ENCODE data around the gene TAF4.

Gene TAF4

GRCh38 chr20:61933951-61934715, 131.5 kb downstream of the TAF4 start:
- H3K36me3 ChIP-seq: no peaks in the 10 kb centered on the region
- H3K27me3 ChIP-seq: no peaks in the 10 kb centered on the region
- H3K9ac ChIP-seq: no peak overlapping the region
- H3K27ac ChIP-seq: no peak overlapping the region
- no peaks in the 10 kb centered on the region; a peak in 1 of 20 replicates for H3K4me1 ChIP-seq
- H4K20me1 ChIP-seq: peaks cover 0 to 32% (median 0%) of the 10 kb centered on the region in 11 experiments; a peak in 3 of 22 replicates
- TF ChIP-seq Cebpa-rat (IDR thresholded peaks at IDR 0.05): no peak
- no peaks in the 10 kb centered on the region for H3K9me3 ChIP-seq (replicated peaks in 1 of 11)
- H3K4me2 ChIP-seq: no peak overlapping the region
- H3K4me3 ChIP-seq: no peak overlapping the region

- no peaks in the 10 kb centered on the region for H3K27me3 ChIP-seq
Observed at GRCh38 chr20:61933481-61933950, 132.2 kb downstream of the TAF4 start.

GRCh38 chr20:61932711-61933480, 132.8 kb downstream of the TAF4 start:
- Histone ChIP-seq H3K4me3 (no peak overlapping the region), H3K4me1 (peaks cover 0 to 6% (median 0%) of the 10 kb centered on the region in 10 experiments; a peak in 4 of 20 replicates), H3K27me3 (no peaks in the 10 kb centered on the region), H4K20me1 (peaks cover 0 to 26% (median 0%) of the 10 kb centered on the region in 11 experiments; a peak in 3 of 22 replicates), H3K27ac (no peak overlapping the region), H3K36me3 (no peaks in the 10 kb centered on the region), H3K4me2 (no peak overlapping the region), H3K9ac (no peak overlapping the region), H3K9me3 (replicated peaks in 1 of 11) (no peaks in the 10 kb centered on the region)
- no peak for TF ChIP-seq Cebpa-rat (IDR thresholded peaks at IDR 0.05)

More at GRCh38 chr20:61933481-61933950, 132.2 kb downstream of the TAF4 start:
- Histone ChIP-seq H3K9ac (no peak overlapping the region), H3K9me3 (replicated peaks in 1 of 11) (no peaks in the 10 kb centered on the region), H4K20me1 (peaks cover 0 to 28% (median 0%) of the 10 kb centered on the region in 11 experiments; a peak in 3 of 22 replicates), H3K4me1 (peaks cover 0 to 2% (median 0%) of the 10 kb centered on the region in 10 experiments; a peak in 4 of 20 replicates), H3K4me2 (no peak overlapping the region), H3K36me3 (no peaks in the 10 kb centered on the region), H3K27ac (no peak overlapping the region), H3K4me3 (no peak overlapping the region)
- no peak for TF ChIP-seq Cebpa-rat (IDR thresholded peaks at IDR 0.05)

- Histone ChIP-seq H3K4me2 (no peak overlapping the region), H3K27ac (no peak overlapping the region)
- no peak for TF ChIP-seq Cebpa-rat (IDR thresholded peaks at IDR 0.05)
Observed at GRCh38 chr20:61932199-61932592, 133.5 kb downstream of the TAF4 start.

GRCh38 chr20:61931476-61932198, 134.0 kb downstream of the TAF4 start:
- peaks cover 0 to 6% (median 0%) of the 10 kb centered on the region in 10 experiments; a peak in 4 of 20 replicates for H3K4me1 ChIP-seq
- peaks cover 0 to 17% (median 0%) of the 10 kb centered on the region in 11 experiments; a peak in 2 of 22 replicates for H4K20me1 ChIP-seq
- no peak overlapping the region for H3K27ac ChIP-seq
- no peaks in the 10 kb centered on the region for H3K36me3 ChIP-seq
- no peak overlapping the region for H3K9ac ChIP-seq
- TF ChIP-seq Cebpa-rat (IDR thresholded peaks at IDR 0.05): no peak
- H3K27me3 ChIP-seq: no peaks in the 10 kb centered on the region
- no peaks in the 10 kb centered on the region for H3K9me3 ChIP-seq (replicated peaks in 1 of 11)
- H3K4me3 ChIP-seq: no peak overlapping the region
- H3K4me2 ChIP-seq: no peak overlapping the region

More at GRCh38 chr20:61932199-61932592, 133.5 kb downstream of the TAF4 start:
- H3K9ac ChIP-seq: no peak overlapping the region
- no peak overlapping the region for H3K4me3 ChIP-seq
- H4K20me1 ChIP-seq: peaks cover 0 to 22% (median 0%) of the 10 kb centered on the region in 11 experiments; a peak in 2 of 22 replicates
- H3K27me3 ChIP-seq: no peaks in the 10 kb centered on the region
- peaks cover 0 to 6% (median 0%) of the 10 kb centered on the region in 10 experiments; a peak in 4 of 20 replicates for H3K4me1 ChIP-seq
- no peaks in the 10 kb centered on the region for H3K36me3 ChIP-seq
- no peaks in the 10 kb centered on the region for H3K9me3 ChIP-seq (replicated peaks in 1 of 11)

- Histone ChIP-seq H3K4me1 (peaks cover 0 to 6% (median 0%) of the 10 kb centered on the region in 10 experiments; a peak in 4 of 20 replicates), H3K9ac (no peak overlapping the region), H3K27me3 (no peaks in the 10 kb centered on the region), H3K9me3 (replicated peaks in 1 of 11) (no peaks in the 10 kb centered on the region), H3K4me3 (no peak overlapping the region), H4K20me1 (peaks cover 0 to 16% (median 0%) of the 10 kb centered on the region in 11 experiments; a peak in 1 of 22 replicates), H3K36me3 (no peaks in the 10 kb centered on the region), H3K27ac (no peak overlapping the region), H3K4me2 (no peak overlapping the region)
- no peak for TF ChIP-seq Cebpa-rat (IDR thresholded peaks at IDR 0.05)
Observed at GRCh38 chr20:61930776-61931475, 134.8 kb downstream of the TAF4 start.

- H3K4me2 ChIP-seq: no peak overlapping the region
- peaks cover 0 to 6% (median 0%) of the 10 kb centered on the region in 10 experiments; a peak in 4 of 20 replicates for H3K4me1 ChIP-seq
- no peak overlapping the region for H3K4me3 ChIP-seq
- H3K9ac ChIP-seq: no peak overlapping the region
- no peak overlapping the region for H3K27ac ChIP-seq
- peaks cover 0 to 17% (median 0%) of the 10 kb centered on the region in 11 experiments; a peak in 2 of 22 replicates for H4K20me1 ChIP-seq
- H3K36me3 ChIP-seq: no peaks in the 10 kb centered on the region
- H3K27me3 ChIP-seq: no peaks in the 10 kb centered on the region
- no peak for TF ChIP-seq Cebpa-rat (IDR thresholded peaks at IDR 0.05)
- H3K9me3 ChIP-seq (replicated peaks in 1 of 11): no peaks in the 10 kb centered on the region
Observed at GRCh38 chr20:61929971-61930666, 135.6 kb downstream of the TAF4 start.

GRCh38 chr20:61929561-61929960, 136.1 kb downstream of the TAF4 start:
- H3K9ac ChIP-seq: no peak overlapping the region
- peaks cover 0 to 6% (median 0%) of the 10 kb centered on the region in 10 experiments; a peak in 4 of 20 replicates for H3K4me1 ChIP-seq
- no peaks in the 10 kb centered on the region for H3K36me3 ChIP-seq
- peaks cover 0 to 23% (median 0%) of the 10 kb centered on the region in 11 experiments; a peak in 2 of 22 replicates for H4K20me1 ChIP-seq
- H3K27ac ChIP-seq: no peak overlapping the region
- no peak for TF ChIP-seq Cebpa-rat (IDR thresholded peaks at IDR 0.05)
- H3K9me3 ChIP-seq (replicated peaks in 1 of 11): no peaks in the 10 kb centered on the region
- no peak overlapping the region for H3K4me3 ChIP-seq
- no peak overlapping the region for H3K4me2 ChIP-seq
- H3K27me3 ChIP-seq: no peaks in the 10 kb centered on the region

Data from BLaER1 treated with 17β-estradiol and CSF1 and Interleukin-3, amounts not matched to agents 10 nM and 100 nM (cell line).